Stimulated activated CD4-positive, alpha-beta T cell treated with anti-CD3 and anti-CD28 coated beads, Interleukin-1b, Interleukin-23, amount 100 ng/mL, for 4 hours (primary cell): ENCODE results near the gene ZDHHC1.

Source experiments
- DNase-seq, 2 donors: peaks; one replicate each; pipeline ENCODE4 v3.0.0-alpha.2; 2020; ENCODE audit warnings: low read depth in 2 of 2

ZDHHC1 gene

GRCh38 chr16:67447508-67448076, 31.3 kb upstream of the ZDHHC1 start:
- DNase-seq = peak; percentile 47 to 58

- no peak for DNase-seq
Measured at GRCh38 chr16:67446968-67447507, 30.8 kb upstream of the ZDHHC1 start.

- no peak for DNase-seq
Measured at GRCh38 chr16:67445913-67446907, 29.9 kb upstream of the ZDHHC1 start.

- no peak for DNase-seq
Measured at GRCh38 chr16:67445441-67445912, 29.2 kb upstream of the ZDHHC1 start.

GRCh38 chr16:67445126-67445426, 28.8 kb upstream of the ZDHHC1 start:
- no peak for DNase-seq

GRCh38 chr16:67444259-67445125, 28.2 kb upstream of the ZDHHC1 start:
- DNase-seq = no peak

GRCh38 chr16:67443265-67443664, 27.0 kb upstream of the ZDHHC1 start:
- DNase-seq = no peak

GRCh38 chr16:67442581-67443255, 26.4 kb upstream of the ZDHHC1 start:
- no peak for DNase-seq

GRCh38 chr16:67441907-67442306, 25.6 kb upstream of the ZDHHC1 start:
- no peak for DNase-seq

GRCh38 chr16:67441271-67441753, 25.0 kb upstream of the ZDHHC1 start:
- no peak for DNase-seq

GRCh38 chr16:67438824-67439393, 22.6 kb upstream of the ZDHHC1 start:
- DNase-seq = no peak

- no peak for DNase-seq
Measured at GRCh38 chr16:67438098-67438791, 22.0 kb upstream of the ZDHHC1 start.

GRCh38 chr16:67437513-67437912, 21.2 kb upstream of the ZDHHC1 start:
- DNase-seq = no peak

GRCh38 chr16:67436640-67437193, 20.4 kb upstream of the ZDHHC1 start:
- no peak for DNase-seq

GRCh38 chr16:67435758-67436164, 19.5 kb upstream of the ZDHHC1 start:
- no peak for DNase-seq

- no peak for DNase-seq
Measured at GRCh38 chr16:67433131-67433719, 16.9 kb upstream of the ZDHHC1 start.

- DNase-seq = no peak
Measured at GRCh38 chr16:67432506-67432890, 16.2 kb upstream of the ZDHHC1 start.

- no peak for DNase-seq
Measured at GRCh38 chr16:67431775-67432505, 15.7 kb upstream of the ZDHHC1 start.
